ENCODE measurements around the gene CCDC102A. TPM values are rescaled to one million over a fixed set of nuclear protein-coding genes. Genes with fewer than 3 reads are reported as not detected.

Gene CCDC102A
- total and polyA plus RNA-seq, 10 of the 15 experiments (the other 5 are each of a cell fraction or from before 2014, with no cell fraction given), result 0.03 to 5.9 (median 2.4) TPM

DNA sequence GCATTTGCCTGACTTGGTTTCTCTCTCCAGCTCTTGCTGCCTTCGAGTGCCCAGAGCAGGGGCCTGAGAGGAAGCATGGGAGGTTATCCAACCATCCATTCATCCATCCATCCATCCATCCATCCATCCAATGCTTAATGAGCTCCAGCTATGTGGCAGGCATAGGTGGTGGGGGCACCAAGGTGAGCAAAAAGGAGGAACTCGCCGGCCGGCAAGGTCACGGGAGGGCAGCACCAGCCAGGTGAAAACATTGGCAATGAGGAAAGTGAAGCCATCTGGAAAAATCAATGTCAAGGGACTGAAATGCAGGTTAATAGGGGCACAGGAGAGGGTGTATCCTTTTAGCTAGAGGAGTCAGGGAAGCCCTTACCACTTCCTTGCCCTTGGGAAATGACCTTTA is 31.9 kb downstream of the CCDC102A start:
- TF ChIP-seq ZZZ3 (IDR thresholded peaks at IDR 0.05; ENCODE audit: control insufficient read depth, insufficient read length, low read depth) (no peak), HDAC6 (IDR thresholded peaks at IDR 0.05; ENCODE audit: unreplicated experiment) (no peak), MYC (IDR thresholded peaks at IDR 0.05; ENCODE audit: insufficient read depth, insufficient read length, insufficient replicate concordance, low read length, severe bottlenecking) (no peak), CREM (IDR thresholded peaks at IDR 0.05; ENCODE audit: low read depth) (no peak), SIN3A (IDR thresholded peaks at IDR 0.05; ENCODE audit: low read depth, low read length) (no peak), CREB1 (IDR thresholded peaks at IDR 0.05; ENCODE audit: low read depth) (no peak), HDGF (IDR thresholded peaks at IDR 0.05) (no peak), YY1 (IDR thresholded peaks at IDR 0.05; ENCODE audit: low read depth, low read length) (no peak), KAT2A (conservative IDR thresholded peaks at IDR 0.05; ENCODE audit: control insufficient read depth, low read depth, low read length) (no peak), ZNF24 (IDR thresholded peaks at IDR 0.05) (no peak), ZBED1 (IDR thresholded peaks at IDR 0.05; ENCODE audit: borderline replicate concordance) (no peak), NR2C1 (IDR thresholded peaks at IDR 0.05) (no peak), POLR2AphosphoS2 (IDR thresholded peaks at IDR 0.05; ENCODE audit: low read depth, low read length) (no peak), YBX1 (IDR thresholded peaks at IDR 0.05) (no peak), RB1 (IDR thresholded peaks at IDR 0.05; ENCODE audit: borderline replicate concordance) (no peak), MEF2A (IDR thresholded peaks at IDR 0.05; ENCODE audit: insufficient read depth, low read depth, low read length) (no peak), BACH1 (IDR thresholded peaks at IDR 0.05; ENCODE audit: borderline replicate concordance) (no peak), EGR1 (IDR thresholded peaks at IDR 0.05; ENCODE audit: borderline replicate concordance in 1 of 2, low read depth in 2 of 2, low read length in 2 of 2) (no peak), LARP7 (IDR thresholded peaks at IDR 0.05) (no peak), SREBF1 (IDR thresholded peaks at IDR 0.05; ENCODE audit: low read length) (no peak)
- Histone ChIP-seq H2AFZ (ENCODE audit: control insufficient read depth, low read depth, low read length) (no peak overlapping the region), H3K4me3 (no peak overlapping the region), H3K27ac (ENCODE audit: control insufficient read depth, insufficient read depth) (no peak overlapping the region), H3K9me3 (replicated peaks; ENCODE audit: control insufficient read depth, insufficient read depth, low read length) (no peaks in the 10 kb centered on the region), H3K4me1 (ENCODE audit: control insufficient read depth, insufficient read depth, low read length) (no peaks in the 10 kb centered on the region), H3K36me3 (ENCODE audit: control insufficient read depth in 2 of 2, insufficient read depth in 2 of 2, low read length in 1 of 2) (no peaks in the 10 kb centered on the region; a peak in 1 of 4 replicates), H3K79me2 (ENCODE audit: control insufficient read depth, insufficient read depth, low read length) (no peaks in the 10 kb centered on the region), H3K4me2 (ENCODE audit: control insufficient read depth, insufficient read depth) (no peak overlapping the region), H3K9ac (ENCODE audit: control insufficient read depth, insufficient read depth, low read length) (no peak overlapping the region), H4K20me1 (ENCODE audit: control insufficient read depth, insufficient read depth) (no peaks in the 10 kb centered on the region), H3K27me3 (replicated peaks in 1 of 2; ENCODE audit: control insufficient read depth in 2 of 2, insufficient read depth in 2 of 2, low read length in 1 of 2) (no peaks in the 10 kb centered on the region; a peak in 2 of 4 replicates)
- intact Hi-C loops (cut with micrococcal nuclease; ENCODE audit: unreplicated experiment) (no loop called here), in situ Hi-C loops (cut with MboI) (no loop called here)
- no peak for DNase-seq (ENCODE audit: low read depth, low spot score)
- BruUV-seq (replicated peaks), result no TSS peak
- no peak for FAIRE-seq
- ChIA-PET POLR2A (interaction anchor here (0.5 kb wide), 1 partner anchor 12 kb away, joined by 5 read pairs; no protein-coding TSS in a partner anchor), CTCF (interaction anchor here (0.7 to 1.5 kb wide), 2 partner anchors 15 to 78 kb away, joined by 3 to 5 read pairs; no protein-coding TSS in a partner anchor), SMC1A (ENCODE audit: uncharacterized antibody, unreplicated experiment) (no interaction called here), RAD21 (ENCODE audit: unreplicated experiment) (interaction anchor here (1.1 kb wide), 1 partner anchor 24 kb away, joined by 3 read pairs; no protein-coding TSS in a partner anchor)
- ATAC-seq, result no peak
- WGBS (ENCODE audit: insufficient coverage, insufficient replicate concordance, low lambda C conversion rate, missing lambda C conversion rate), result 77% methylated on average over 5 of the region's 5 CpGs

All from GM12878 (cell line).